Fibroblast of skin of abdomen (primary cell): ENCODE results near the gene L3MBTL4.
A peak's percentile ranks its signal among the peaks of the same experiment; 100 is the strongest.
"Not testable (repeated sequence)": the region's sequence is repeated elsewhere in the genome, so short reads cannot be mapped to it uniquely, and the experiment has no call there.

Source experiments
- DNase-seq: peaks from one replicate; pipeline ENCODE4 v3.0.0-alpha.2; 2013

The L3MBTL4 gene

GRCh38 chr18:6249170-6249569 lies 165.5 kb downstream of the L3MBTL4 start:
- DNase-seq: no peak

GRCh38 chr18:6248017-6248416 lies 166.7 kb downstream of the L3MBTL4 start:
- no peak for DNase-seq

- no peak for DNase-seq
Observed at GRCh38 chr18:6242004-6242403, 172.7 kb downstream of the L3MBTL4 start.

GRCh38 chr18:6239716-6240115 lies 175.0 kb downstream of the L3MBTL4 start:
- no peak for DNase-seq

- no peak for DNase-seq
Observed at GRCh38 chr18:6236258-6236657, 178.5 kb downstream of the L3MBTL4 start.

- no peak for DNase-seq
Observed at GRCh38 chr18:6222271-6222670, 192.4 kb downstream of the L3MBTL4 start.

- DNase-seq: no peak
Observed at GRCh38 chr18:6221602-6222014, 193.1 kb downstream of the L3MBTL4 start.

- DNase-seq: no peak
Observed at GRCh38 chr18:6220129-6220528, 194.6 kb downstream of the L3MBTL4 start.

GRCh38 chr18:6219116-6219717 lies 195.5 kb downstream of the L3MBTL4 start:
- DNase-seq: peak; percentile 60

- DNase-seq: no peak
Observed at GRCh38 chr18:6215888-6216287, 198.8 kb downstream of the L3MBTL4 start.

GRCh38 chr18:6211174-6211504 lies 203.6 kb downstream of the L3MBTL4 start:
- no peak for DNase-seq

- DNase-seq: no peak
Observed at GRCh38 chr18:6210349-6211173, 204.2 kb downstream of the L3MBTL4 start.

GRCh38 chr18:6207941-6208340 lies 206.8 kb downstream of the L3MBTL4 start:
- no peak for DNase-seq

GRCh38 chr18:6207116-6207515 lies 207.6 kb downstream of the L3MBTL4 start:
- DNase-seq: no peak

- peak; percentile 8 for DNase-seq
Observed at GRCh38 chr18:6205706-6206105, 209.0 kb downstream of the L3MBTL4 start.

GRCh38 chr18:6204476-6204875 lies 210.2 kb downstream of the L3MBTL4 start:
- DNase-seq: no peak

- DNase-seq: no peak
Observed at GRCh38 chr18:6203791-6204190, 210.9 kb downstream of the L3MBTL4 start.

- DNase-seq: no peak
Observed at GRCh38 chr18:6202861-6203260, 211.8 kb downstream of the L3MBTL4 start.

- no peak for DNase-seq
Observed at GRCh38 chr18:6200204-6200774, 214.4 kb downstream of the L3MBTL4 start.

GRCh38 chr18:6199777-6200176 lies 214.9 kb downstream of the L3MBTL4 start:
- no peak for DNase-seq

GRCh38 chr18:6198585-6198984 lies 216.1 kb downstream of the L3MBTL4 start:
- no peak for DNase-seq

- no peak for DNase-seq
Observed at GRCh38 chr18:6194640-6195039, 220.1 kb downstream of the L3MBTL4 start.

GRCh38 chr18:6185782-6186181 lies 228.9 kb downstream of the L3MBTL4 start:
- not testable (repeated sequence) for DNase-seq
